ENCODE results near the gene GTPBP1.

Gene GTPBP1

GRCh38 chr22:38704654-38705234, 1.0 kb upstream of the GTPBP1 start:
- FAIRE-seq: no peak

- no peak for FAIRE-seq
Observed at GRCh38 chr22:38706101-38706900, 557 bp downstream of the GTPBP1 start.

- FAIRE-seq: no peak
Observed at GRCh38 chr22:38706901-38707195, 1.1 kb downstream of the GTPBP1 start.

- FAIRE-seq: no peak
Observed at GRCh38 chr22:38707346-38707745, 1.6 kb downstream of the GTPBP1 start.

DNA sequence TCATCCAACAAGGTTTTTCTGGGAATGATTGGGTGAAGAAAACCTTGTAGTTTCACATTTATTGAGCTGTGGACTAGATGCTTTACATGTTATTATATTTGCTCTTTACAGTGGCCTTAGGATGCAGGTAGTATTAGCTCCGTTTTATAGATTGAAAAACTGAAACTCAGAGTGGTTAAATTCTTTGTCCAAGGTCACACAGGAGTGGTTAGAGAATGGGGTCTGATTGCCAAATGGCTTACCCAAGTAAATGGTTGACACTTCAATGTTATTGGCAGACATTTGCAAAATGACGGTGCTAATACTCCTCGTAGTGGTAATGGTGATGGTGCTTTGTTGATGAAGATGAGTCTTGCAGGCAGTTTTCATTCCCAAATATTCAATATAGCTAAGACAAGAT, 2.2 kb downstream of the GTPBP1 start:
- FAIRE-seq: no peak

DNA sequence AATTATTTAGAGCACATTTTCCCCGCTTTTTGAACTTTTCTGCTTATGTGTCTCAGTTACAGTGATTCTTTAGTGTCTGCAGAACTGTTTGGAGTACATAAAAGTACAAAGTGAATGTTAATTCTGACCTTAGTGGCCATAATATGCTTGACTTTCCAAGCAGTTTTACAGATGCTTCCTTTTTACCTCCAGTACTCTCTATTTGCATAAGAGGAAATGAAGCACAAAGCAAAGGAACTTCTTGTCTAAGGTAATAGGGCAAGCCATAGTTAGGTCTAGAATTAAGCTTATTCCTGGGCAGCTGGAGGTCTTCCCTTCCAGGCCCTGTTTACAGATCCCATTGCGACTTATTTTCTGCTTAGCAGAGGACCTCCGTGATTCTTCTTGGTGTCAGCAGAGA, 3.6 kb downstream of the GTPBP1 start:
- no peak for FAIRE-seq

DNA sequence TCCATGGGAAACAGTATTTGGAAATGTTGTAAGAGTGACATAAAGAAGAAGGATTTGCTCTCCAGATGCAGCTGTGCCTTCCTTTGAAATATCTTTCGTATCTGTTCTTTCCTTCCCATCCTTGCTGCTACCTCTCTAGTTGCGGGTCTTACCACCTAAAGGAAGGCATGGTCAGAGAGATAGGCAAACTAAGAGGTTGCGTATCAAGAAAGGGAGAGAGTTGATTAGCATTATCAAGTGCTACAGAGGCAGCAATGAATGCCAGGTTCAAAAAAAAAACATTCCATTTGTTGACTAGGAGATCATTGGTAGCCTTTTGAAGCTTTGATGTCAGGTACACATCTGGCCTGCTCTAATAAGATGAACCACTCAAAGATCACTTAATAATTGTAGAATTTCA, 4.6 kb downstream of the GTPBP1 start:
- no peak for FAIRE-seq

GRCh38 chr22:38710866-38711265, 5.1 kb downstream of the GTPBP1 start:
- no peak for FAIRE-seq

DNA sequence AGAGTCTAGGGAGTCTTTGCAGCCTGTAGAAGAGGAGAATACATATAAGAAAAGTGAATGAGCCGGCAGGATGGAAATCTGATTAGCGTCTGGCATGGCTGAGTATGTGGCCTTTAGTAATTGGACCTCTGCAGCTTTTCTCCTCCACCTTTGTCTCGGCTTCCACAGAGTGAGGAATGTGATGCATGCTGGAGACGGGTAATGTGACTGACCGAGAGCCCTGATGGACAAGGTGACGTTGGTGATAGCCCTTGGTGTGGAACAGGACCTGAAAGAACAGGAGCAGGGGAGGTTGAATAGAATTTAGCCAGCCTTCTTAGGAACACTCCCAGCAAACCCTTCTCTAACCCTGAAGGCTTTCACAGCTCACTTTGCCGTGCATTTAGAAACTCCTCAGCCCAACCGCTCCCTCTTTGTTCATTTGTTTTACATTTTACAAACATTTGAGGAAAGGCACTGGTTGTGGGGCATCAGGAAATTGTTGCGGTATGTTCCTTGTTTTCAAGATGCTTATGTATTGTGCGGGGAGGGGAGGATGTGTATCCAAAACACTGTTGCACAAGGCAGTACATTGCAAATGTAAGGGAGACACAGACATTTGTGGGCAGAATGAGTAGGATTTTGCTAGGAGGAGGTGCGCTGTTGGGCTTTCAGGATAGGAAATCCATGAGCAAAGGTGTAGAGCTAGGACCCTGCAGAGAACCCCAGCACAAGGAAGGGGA, 6.9 kb downstream of the GTPBP1 start:
- no peak for FAIRE-seq

DNA sequence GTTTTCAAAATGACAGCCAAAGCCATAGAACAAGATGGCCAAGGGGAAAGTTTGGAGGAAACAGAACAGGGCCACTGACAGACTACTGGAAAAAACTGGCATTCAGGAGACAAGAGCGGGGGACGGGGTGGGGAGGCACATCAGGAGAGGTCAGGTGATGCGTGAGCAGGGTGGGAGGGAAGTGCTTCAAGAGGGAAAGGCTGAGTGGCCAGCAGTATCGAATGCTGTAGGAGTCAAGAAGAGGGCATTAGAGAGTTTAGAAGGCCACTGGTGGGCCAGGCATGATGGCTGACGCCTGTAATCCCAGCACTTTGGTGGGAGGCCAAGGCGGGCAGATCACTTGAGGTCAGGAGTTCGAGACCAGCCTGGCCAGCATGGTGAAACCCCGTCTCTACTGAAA, 8.2 kb downstream of the GTPBP1 start:
- no peak for FAIRE-seq

- no peak for FAIRE-seq
Observed at GRCh38 chr22:38715176-38715764, 9.5 kb downstream of the GTPBP1 start.

DNA sequence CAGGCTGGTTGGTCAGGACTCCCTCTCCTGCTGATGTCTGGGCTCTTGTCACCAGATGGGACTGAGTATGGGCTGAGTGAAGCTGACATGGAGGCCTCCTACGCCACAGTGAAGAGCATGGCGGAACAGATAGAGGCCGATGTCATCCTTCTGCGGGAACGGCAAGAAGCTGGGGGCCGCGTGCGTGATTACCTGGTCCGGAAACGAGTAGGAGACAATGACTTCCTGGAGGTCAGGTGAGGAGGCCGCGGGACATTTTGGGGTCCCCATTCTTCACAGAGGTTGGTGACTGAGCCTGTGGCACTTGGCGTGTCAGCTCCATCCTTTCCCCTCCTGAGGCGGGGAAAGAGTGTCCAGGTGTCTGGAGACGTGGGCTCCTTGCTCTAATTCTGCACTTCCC, 10.1 kb downstream of the GTPBP1 start:
- FAIRE-seq: no peak

DNA sequence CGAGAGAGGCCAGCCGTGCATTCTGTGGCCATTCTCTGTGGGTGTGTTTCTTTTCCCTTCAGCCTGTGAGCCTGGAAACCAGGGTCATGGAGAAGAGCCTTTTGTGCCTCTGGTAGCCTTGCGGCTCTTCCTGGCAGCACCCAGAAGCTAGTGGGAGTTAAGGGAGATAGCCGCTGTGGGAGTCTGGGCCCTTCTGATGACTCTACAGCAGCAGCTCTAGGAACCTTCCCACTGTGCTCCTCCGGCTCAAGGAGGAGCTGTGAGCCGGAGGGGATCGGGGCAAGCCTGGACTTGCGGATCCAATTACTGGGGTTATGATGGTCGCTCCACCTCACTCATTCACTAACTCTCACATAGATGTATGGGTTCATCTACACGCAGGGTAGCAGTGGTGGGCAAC, 10.5 kb downstream of the GTPBP1 start:
- no peak for FAIRE-seq

DNA sequence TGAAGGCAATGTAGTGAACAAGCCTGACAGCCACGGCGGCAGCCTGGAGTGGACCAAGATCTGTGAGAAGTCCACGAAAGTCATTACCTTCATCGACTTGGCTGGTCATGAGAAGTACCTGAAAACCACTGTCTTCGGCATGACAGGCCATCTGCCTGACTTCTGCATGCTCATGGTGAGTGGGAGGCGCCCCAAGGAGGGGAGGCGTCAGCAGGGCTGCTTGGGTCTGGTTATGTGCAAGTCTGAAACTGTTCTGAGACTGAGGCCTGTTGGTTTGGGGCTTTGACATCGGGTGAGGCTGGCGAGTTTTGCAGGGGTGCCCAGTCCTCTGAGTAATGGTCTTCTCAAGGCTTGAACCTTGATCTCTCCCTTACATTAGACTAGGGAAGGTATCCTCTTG, 11.1 kb downstream of the GTPBP1 start:
- no peak for FAIRE-seq

GRCh38 chr22:38717244-38717643, 11.5 kb downstream of the GTPBP1 start:
- FAIRE-seq: no peak

GRCh38 chr22:38718414-38718813, 12.7 kb downstream of the GTPBP1 start:
- FAIRE-seq: no peak

DNA sequence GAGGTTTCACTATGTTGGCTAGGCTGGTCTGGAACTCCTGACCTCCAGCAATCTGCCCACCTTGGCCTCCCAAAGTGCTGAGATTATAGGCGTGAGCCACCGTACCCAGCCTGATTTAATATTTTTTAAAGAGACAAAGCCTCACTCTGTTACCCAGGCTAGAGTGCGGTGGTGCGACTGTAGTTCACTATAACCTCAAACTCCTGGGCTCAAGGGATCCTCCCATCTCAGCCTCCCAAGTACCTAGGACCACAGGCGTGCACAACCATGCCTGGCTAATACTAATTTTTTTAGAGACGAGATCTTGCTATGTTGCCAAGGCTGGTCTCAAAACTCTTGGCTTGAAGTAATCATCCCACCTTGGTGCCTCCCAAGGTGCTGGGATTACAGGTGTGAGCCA, 13.5 kb downstream of the GTPBP1 start:
- no peak for FAIRE-seq

- no peak for FAIRE-seq
Observed at GRCh38 chr22:38720350-38720749, 14.6 kb downstream of the GTPBP1 start.

GRCh38 chr22:38721551-38721950, 15.8 kb downstream of the GTPBP1 start:
- no peak for FAIRE-seq

DNA sequence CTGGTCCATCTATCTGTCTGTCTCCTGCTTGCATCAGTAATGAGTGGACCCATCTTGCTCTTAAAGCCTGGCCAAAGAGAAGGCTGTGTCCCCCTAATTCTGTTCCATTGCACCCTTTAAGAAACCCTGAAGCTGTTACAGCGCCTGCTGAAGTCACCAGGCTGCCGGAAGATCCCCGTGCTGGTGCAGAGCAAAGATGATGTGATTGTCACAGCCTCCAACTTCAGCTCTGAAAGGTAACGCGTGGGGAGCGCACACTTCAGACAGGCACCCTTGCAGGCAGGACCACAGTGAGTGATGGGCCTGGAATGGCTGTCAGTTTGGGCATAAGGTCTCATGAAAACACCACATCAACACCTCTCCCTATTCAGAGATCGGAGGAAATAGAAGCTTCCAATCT, 18.4 kb downstream of the GTPBP1 start:
- FAIRE-seq: no peak

DNA sequence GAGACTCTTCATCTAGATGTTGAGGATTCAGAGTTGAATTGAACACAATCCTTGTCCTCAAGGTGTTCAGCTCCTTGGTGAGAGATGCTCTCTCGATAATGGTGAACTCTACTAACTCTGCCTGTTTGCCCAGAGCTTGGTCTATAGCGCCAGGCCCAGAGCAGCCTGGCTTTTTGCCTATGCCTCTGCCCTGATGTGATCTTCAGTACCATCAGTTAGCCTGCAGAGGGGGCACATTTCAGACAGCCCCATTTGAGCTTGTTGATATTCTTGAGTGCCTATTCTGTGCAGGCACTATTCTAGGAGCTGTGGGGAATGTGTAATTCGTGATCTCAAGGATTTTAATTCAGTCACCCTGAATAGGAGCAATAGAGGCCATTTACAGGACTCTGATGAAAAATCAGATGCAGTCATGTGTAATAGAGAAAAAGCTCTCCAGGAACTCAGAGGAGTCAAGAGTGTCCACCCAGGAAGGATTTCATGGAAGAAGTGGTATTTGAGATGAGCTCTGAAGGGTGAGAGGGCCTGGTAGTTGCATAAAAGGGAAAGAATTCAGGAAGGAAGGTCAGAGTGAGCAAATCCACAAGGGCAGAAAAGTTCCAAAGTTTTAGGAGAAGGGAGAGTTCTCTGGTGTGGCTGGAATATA, 19.3 kb downstream of the GTPBP1 start:
- FAIRE-seq: no peak

- FAIRE-seq: no peak
Observed at GRCh38 chr22:38725900-38726655, 20.3 kb downstream of the GTPBP1 start.

- FAIRE-seq: no peak
Observed at GRCh38 chr22:38727123-38727522, 21.4 kb downstream of the GTPBP1 start.

All from colon (tissue), 2 donors.